GM19238 (cell line): Measurements from ENCODE around the gene HS3ST3B1.

Source experiments
- DNase-seq: peaks from one replicate; pipeline ENCODE4 v3.0.0; 2011; ENCODE audit warnings: low spot score; ENCODE audit not compliant: insufficient read length

Gene HS3ST3B1

GRCh38 chr17:14300575-14301278 lies at the start of gene HS3ST3B1:
Gene HS3ST3B1, plus strand, starts transcription at chr17:14301081. Its CDS starts 438 bp downstream, at chr17:14301519.
- DNase-seq = peak; percentile 85

- no peak for DNase-seq
Measured at GRCh38 chr17:14261406-14261805, 39.5 kb upstream of the HS3ST3B1 start.

- DNase-seq = no peak
Measured at GRCh38 chr17:14268264-14268663, 32.6 kb upstream of the HS3ST3B1 start.

- no peak for DNase-seq
Measured at GRCh38 chr17:14269473-14269872, 31.4 kb upstream of the HS3ST3B1 start.

- no peak for DNase-seq
Measured at GRCh38 chr17:14270508-14270907, 30.4 kb upstream of the HS3ST3B1 start.

GRCh38 chr17:14276535-14277250 lies 24.2 kb upstream of the HS3ST3B1 start:
- DNase-seq = no peak

- DNase-seq = no peak
Measured at GRCh38 chr17:14281530-14281929, 19.4 kb upstream of the HS3ST3B1 start.

GRCh38 chr17:14282726-14283125 lies 18.2 kb upstream of the HS3ST3B1 start:
- no peak for DNase-seq

- no peak for DNase-seq
Measured at GRCh38 chr17:14289162-14289561, 11.7 kb upstream of the HS3ST3B1 start.

GRCh38 chr17:14294876-14295275 lies 6.0 kb upstream of the HS3ST3B1 start:
- DNase-seq = no peak

GRCh38 chr17:14295676-14296075 lies 5.2 kb upstream of the HS3ST3B1 start:
- DNase-seq = no peak

- DNase-seq = no peak
Measured at GRCh38 chr17:14296166-14296910, 4.5 kb upstream of the HS3ST3B1 start.

GRCh38 chr17:14297161-14297851 lies 3.6 kb upstream of the HS3ST3B1 start:
- DNase-seq = no peak

- no peak for DNase-seq
Measured at GRCh38 chr17:14298221-14298946, 2.5 kb upstream of the HS3ST3B1 start.

GRCh38 chr17:14298947-14299279 lies 2.0 kb upstream of the HS3ST3B1 start:
- DNase-seq = no peak

GRCh38 chr17:14299280-14300141 lies 1.4 kb upstream of the HS3ST3B1 start:
- DNase-seq = no peak

- no peak for DNase-seq
Measured at GRCh38 chr17:14301279-14302090, 604 bp downstream of the HS3ST3B1 start.

GRCh38 chr17:14302091-14302430 lies 1.2 kb downstream of the HS3ST3B1 start:
- DNase-seq = no peak

GRCh38 chr17:14302431-14303099 lies 1.7 kb downstream of the HS3ST3B1 start:
- DNase-seq = peak; percentile 84
